A673 (cell line): ENCODE measurements around the gene SCARB1. TPM values are rescaled to one million over a fixed set of nuclear protein-coding genes. Genes with fewer than 3 reads are reported as not detected.

ENCODE experiments used
- BruUV-seq: library from RNA; stranded (reverse); fragments of 400-500 nt; replicated peaks from 2 replicates; lab custom pipeline; 2021; lab: Mats Ljungman, UMichigan
- CTCF ChIA-PET: fragments of 300-600 bp; sonication (Branson Sonifier 250); formaldehyde crosslinking; loops from one replicate; lab custom pipeline; 2022; ENCODE audit warnings: antibody characterized with exemption; lab: Charles Lee
- POLR2A ChIA-PET: fragments of 300-600 bp; sonication (Branson Sonifier 250); formaldehyde crosslinking; loops from one replicate; lab custom pipeline; 2022; ENCODE audit warnings: antibody characterized with exemption; ENCODE audit not compliant: low non-redundant PET; lab: Charles Lee
- DNase-seq: peaks from one replicate; pipeline ENCODE4 v3.0.0-alpha.2; 2015; ENCODE audit warnings: low spot score
- H3K27ac ChIP-seq: fragments of 200-600 bp; sonication (generic); 2 replicates; pipeline ENCODE4 v1.5.1; 2016; ENCODE audit warnings: mixed run types, low read depth, mild to moderate bottlenecking, mixed read lengths, antibody characterized with exemption, low read length; ENCODE audit not compliant: poor library complexity, severe bottlenecking
- H3K27me3 ChIP-seq: fragments of 200-600 bp; sonication (generic); replicated peaks from 2 replicates; pipeline ENCODE4 v1.6.1; 2017; ENCODE audit warnings: mixed run types, low read depth, mild to moderate bottlenecking, mixed read lengths, antibody characterized with exemption, low read length; ENCODE audit not compliant: insufficient read depth, poor library complexity
- H3K36me3 ChIP-seq: fragments of 200-600 bp; sonication (generic); 2 replicates; pipeline ENCODE4 v1.6.1; 2016; ENCODE audit warnings: mixed run types, mild to moderate bottlenecking, mixed read lengths, antibody characterized with exemption, low read length; ENCODE audit not compliant: insufficient read depth, poor library complexity, severe bottlenecking
- H3K4me1 ChIP-seq: fragments of 200-600 bp; sonication (generic); 2 replicates; pipeline ENCODE4 v1.6.1; 2017; ENCODE audit warnings: mixed run types, mild to moderate bottlenecking, mixed read lengths, antibody characterized with exemption, low read length; ENCODE audit not compliant: insufficient read depth, poor library complexity, severe bottlenecking
- H3K4me3 ChIP-seq: fragments of 200-600 bp; sonication (generic); 2 replicates; pipeline ENCODE4 v1.5.1; 2016; ENCODE audit warnings: low read depth, mixed run types, mild to moderate bottlenecking, mixed read lengths, low read length; ENCODE audit not compliant: poor library complexity, severe bottlenecking
- H3K9me3 ChIP-seq: fragments of 200-600 bp; sonication (generic); 2 replicates; pipeline ENCODE4 v1.6.1; 2016; ENCODE audit warnings: mixed run types, low read depth, mild to moderate bottlenecking, mixed read lengths, antibody characterized with exemption, low read length; ENCODE audit not compliant: poor library complexity, severe bottlenecking
- EZH2 ChIP-seq: fragments of 200-600 bp; sonication (generic); IDR thresholded peaks from 2 replicates; pipeline ENCODE4 v1.6.1; 2017; ENCODE audit warnings: borderline replicate concordance, low read depth, mild to moderate bottlenecking, mixed read lengths, antibody characterized with exemption, low read length; ENCODE audit not compliant: poor library complexity, severe bottlenecking
- intact Hi-C: fragments of 100-400 bp; cut with micrococcal nuclease; formaldehyde crosslinking; loops from one replicate; pipeline ENCODE4 v1.10.0; 2022; ENCODE audit not compliant: unreplicated experiment
- total RNA-seq: library from RNA; stranded (reverse); gene quantifications from 2 replicates; pipeline ENCODE4 v1.2.3, GENCODE V29; 2021
- TF ChIP-seq, protein P1 (sequence below): fragments of 300-800, 200-600 bp; sonication (generic); conservative IDR thresholded peaks from 2 replicates; pipeline ENCODE4 v1.5.1; 2017; ENCODE audit warnings: low read depth, mild to moderate bottlenecking, antibody characterized with exemption, low read length, moderate library complexity, mixed read lengths

The SCARB1 gene
- total RNA-seq, 1 experiment from 2014 or later: 74.6 TPM

DNA sequence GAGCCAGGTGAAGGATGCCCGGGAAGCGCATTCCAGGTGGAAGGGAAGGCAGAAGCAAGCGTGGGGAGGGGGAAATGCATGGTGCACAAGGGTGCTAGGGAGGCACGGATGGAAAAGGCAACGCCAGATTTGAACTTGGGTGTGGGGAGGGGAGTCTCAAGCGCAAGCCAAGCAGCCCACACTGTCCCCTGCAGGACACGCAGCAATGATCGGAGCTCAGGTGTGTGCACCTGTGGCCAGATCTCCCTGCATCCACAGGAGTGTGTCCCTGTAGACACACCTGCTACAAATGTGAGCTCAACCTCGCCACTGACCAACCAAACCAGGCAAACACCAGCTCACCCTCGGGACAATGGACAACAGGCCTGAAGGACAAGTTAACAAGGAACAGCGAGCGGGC lies 63.2 kb downstream of the SCARB1 start:
- TF ChIP-seq, protein P1, sequence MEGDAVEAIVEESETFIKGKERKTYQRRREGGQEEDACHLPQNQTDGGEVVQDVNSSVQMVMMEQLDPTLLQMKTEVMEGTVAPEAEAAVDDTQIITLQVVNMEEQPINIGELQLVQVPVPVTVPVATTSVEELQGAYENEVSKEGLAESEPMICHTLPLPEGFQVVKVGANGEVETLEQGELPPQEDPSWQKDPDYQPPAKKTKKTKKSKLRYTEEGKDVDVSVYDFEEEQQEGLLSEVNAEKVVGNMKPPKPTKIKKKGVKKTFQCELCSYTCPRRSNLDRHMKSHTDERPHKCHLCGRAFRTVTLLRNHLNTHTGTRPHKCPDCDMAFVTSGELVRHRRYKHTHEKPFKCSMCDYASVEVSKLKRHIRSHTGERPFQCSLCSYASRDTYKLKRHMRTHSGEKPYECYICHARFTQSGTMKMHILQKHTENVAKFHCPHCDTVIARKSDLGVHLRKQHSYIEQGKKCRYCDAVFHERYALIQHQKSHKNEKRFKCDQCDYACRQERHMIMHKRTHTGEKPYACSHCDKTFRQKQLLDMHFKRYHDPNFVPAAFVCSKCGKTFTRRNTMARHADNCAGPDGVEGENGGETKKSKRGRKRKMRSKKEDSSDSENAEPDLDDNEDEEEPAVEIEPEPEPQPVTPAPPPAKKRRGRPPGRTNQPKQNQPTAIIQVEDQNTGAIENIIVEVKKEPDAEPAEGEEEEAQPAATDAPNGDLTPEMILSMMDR: no peak
- no peak for TF ChIP-seq EZH2
- Histone ChIP-seq H3K4me3 (no peak overlapping the region), H3K4me1 (peaks cover 4% of the 10 kb centered on the region), H3K27me3 (no peaks in the 10 kb centered on the region), H3K36me3 (peaks cover 24% of the 10 kb centered on the region), H3K27ac (no peak overlapping the region), H3K9me3 (no peaks in the 10 kb centered on the region)
- no TSS peak for BruUV-seq
- POLR2A ChIA-PET: no interaction called here
- intact Hi-C loops: no loop called here
- CTCF ChIA-PET: interaction anchor here (0.9 kb wide), 1 partner anchor 106 kb away, joined by 3 read pairs; no protein-coding TSS in a partner anchor
- no peak for DNase-seq

DNA sequence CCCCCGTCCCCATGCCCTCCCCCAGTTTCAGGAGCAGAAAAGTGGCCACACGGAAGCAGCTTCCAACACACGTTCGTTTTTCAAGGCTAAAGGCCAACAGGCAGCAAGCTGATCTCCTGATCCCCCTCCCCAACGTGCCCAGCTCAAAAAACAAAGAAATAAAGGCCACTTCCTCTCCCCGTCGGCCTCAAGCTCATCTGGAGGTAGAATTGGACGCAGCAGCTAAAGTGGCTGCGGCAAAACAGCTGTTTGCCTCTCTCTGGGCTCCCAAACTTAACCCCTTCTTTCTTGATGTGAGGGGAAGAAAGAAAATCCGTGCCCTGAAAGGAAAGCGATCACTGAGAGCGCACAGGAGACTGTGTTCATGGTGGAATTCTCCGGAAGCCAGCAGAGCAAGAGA lies 66.3 kb downstream of the SCARB1 start:
- H3K36me3 ChIP-seq: peaks cover 15% of the 10 kb centered on the region
- no peak overlapping the region for H3K4me3 ChIP-seq
- no peaks in the 10 kb centered on the region for H3K9me3 ChIP-seq
- no peaks in the 10 kb centered on the region for H3K27me3 ChIP-seq
- intact Hi-C loops: no loop called here
- POLR2A ChIA-PET: no interaction called here
- no peak overlapping the region for H3K27ac ChIP-seq
- DNase-seq: no peak
- no peaks in the 10 kb centered on the region for H3K4me1 ChIP-seq
- no peak for TF ChIP-seq EZH2
- TF ChIP-seq, protein P1: no peak
- no TSS peak for BruUV-seq
- CTCF ChIA-PET: no interaction called here

DNA sequence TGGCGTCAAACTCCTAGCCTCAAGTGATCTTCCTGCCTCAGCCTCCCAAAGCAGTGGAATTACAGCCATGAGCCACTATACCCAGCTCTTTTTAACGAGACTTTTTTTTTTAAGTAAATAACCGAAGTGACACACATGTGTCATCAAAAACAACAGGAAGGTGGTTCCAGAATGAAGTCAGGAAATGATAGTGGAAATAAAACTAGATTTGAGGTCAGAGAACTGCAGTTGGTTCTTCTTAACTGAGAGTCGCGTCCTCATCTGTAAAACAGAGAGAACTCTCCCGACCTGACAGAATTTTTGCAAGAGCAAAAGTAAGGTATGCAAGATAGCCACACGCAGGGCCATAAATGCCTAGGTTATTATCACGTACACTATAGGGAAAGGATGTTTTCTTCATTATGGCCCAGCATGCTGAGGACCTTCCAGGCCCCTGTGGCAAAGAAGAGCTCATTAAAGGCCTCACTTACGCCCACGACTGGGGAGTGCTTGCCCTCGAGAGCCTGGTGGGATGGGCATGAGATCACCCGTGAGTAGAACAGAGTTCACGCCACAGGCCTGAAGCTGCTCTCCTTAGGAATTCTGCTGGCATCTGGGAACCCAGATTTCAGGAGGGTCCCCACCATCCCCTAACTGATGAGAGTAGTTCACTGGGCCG lies 67.2 kb downstream of the SCARB1 start:
- H3K9me3 ChIP-seq: no peaks in the 10 kb centered on the region
- H3K27me3 ChIP-seq: no peaks in the 10 kb centered on the region
- H3K27ac ChIP-seq: no peak overlapping the region
- intact Hi-C loops: no loop called here
- H3K4me3 ChIP-seq: no peak overlapping the region
- BruUV-seq: no TSS peak
- H3K4me1 ChIP-seq: no peaks in the 10 kb centered on the region
- TF ChIP-seq, protein P1: no peak
- no peak for TF ChIP-seq EZH2
- DNase-seq: no peak
- ChIA-PET POLR2A (interaction anchor here (0.7 kb wide), 1 partner anchor 24 kb away, joined by 3 read pairs; no protein-coding TSS in a partner anchor), CTCF (no interaction called here)
- H3K36me3 ChIP-seq: peaks cover 15% of the 10 kb centered on the region
